GM12865 (cell line): Measurements from ENCODE around the gene DLX3.

Experiments used
- DNase-seq: peaks from one replicate; pipeline ENCODE4 v3.0.0; 2010; ENCODE audit warnings: low read depth
- H3K4me3 ChIP-seq: 2 replicates; pipeline ENCODE4 v1.5.1; 2011; ENCODE audit warnings: mild to moderate bottlenecking, low read depth, low read length, control low read depth
- CTCF ChIP-seq: IDR thresholded peaks from 2 replicates; pipeline ENCODE4 v1.5.1; 2011; ENCODE audit warnings: low read length, control low read depth, low read depth, inconsistent platforms; ENCODE audit not compliant: insufficient read depth; ENCODE audit errors: missing control alignments

The DLX3 gene

GRCh38 chr17:50022463-50023130, 27.6 kb upstream of the DLX3 start:
- no peak for TF ChIP-seq CTCF
- no peak for DNase-seq
- H3K4me3 ChIP-seq: no peak overlapping the region

- no peak overlapping the region for H3K4me3 ChIP-seq
- TF ChIP-seq CTCF: no peak
- DNase-seq: no peak
Observed at GRCh38 chr17:50021681-50022370, 26.8 kb upstream of the DLX3 start.

- TF ChIP-seq CTCF: no peak
- DNase-seq: no peak
- H3K4me3 ChIP-seq: no peak overlapping the region
Observed at GRCh38 chr17:50020841-50021599, 26.0 kb upstream of the DLX3 start.

- H3K4me3 ChIP-seq: no peak overlapping the region
- DNase-seq: no peak
- no peak for TF ChIP-seq CTCF
Observed at GRCh38 chr17:50018909-50019308, 23.9 kb upstream of the DLX3 start.

- no peak for TF ChIP-seq CTCF
- H3K4me3 ChIP-seq: no peak overlapping the region
- DNase-seq: no peak
Observed at GRCh38 chr17:50015146-50015545, 20.1 kb upstream of the DLX3 start.

- DNase-seq: no peak
- TF ChIP-seq CTCF: no peak
- H3K4me3 ChIP-seq: no peak overlapping the region
Observed at GRCh38 chr17:50014471-50015088, 19.6 kb upstream of the DLX3 start.
